GM12878 (cell line): ENCODE results near the gene EXPH5. TPM values are rescaled to one million over a fixed set of nuclear protein-coding genes. Genes with fewer than 3 reads are reported as not detected.

Source experiments
- ATAC-seq: fragments of 200-7000 bp; cut with Tn5 transposase; 3 replicates; pipeline ENCODE4 v1.9.1; 2020; ENCODE audit warnings: mild to moderate bottlenecking, moderate library complexity
- BruUV-seq: library from RNA; stranded (reverse); fragments of 400-500 nt; replicated peaks from 2 replicates; lab custom pipeline; 2021; lab: Mats Ljungman, UMichigan
- CTCF ChIA-PET: fragments of 300-600 bp; sonication (Branson Sonifier 250); formaldehyde crosslinking; extraction: SDS; loops from one replicate; lab custom pipeline; 2021; ENCODE audit warnings: inconsistent platforms; lab: Yijun Ruan, JAX
- POLR2A ChIA-PET: fragments of 350-600 bp; formaldehyde crosslinking; extraction: SDS; loops from one replicate; lab custom pipeline; 2021; ENCODE audit warnings: inconsistent platforms; lab: Charles Lee
- RAD21 ChIA-PET: fragments of 300-600 bp; sonication (Branson Sonifier 250); formaldehyde crosslinking; loops from one replicate; lab custom pipeline; 2023; ENCODE audit warnings: antibody characterized with exemption; ENCODE audit not compliant: unreplicated experiment; lab: Charles Lee
- SMC1A ChIA-PET: fragments of 300-600 bp; sonication (Branson Sonifier 250); formaldehyde crosslinking; loops from one replicate; lab custom pipeline; 2023; ENCODE audit not compliant: unreplicated experiment, uncharacterized antibody; lab: Charles Lee
- DNase-seq: peaks from one replicate; pipeline ENCODE4 v3.0.0-alpha.2; 2011; ENCODE audit warnings: low read depth, low spot score
- FAIRE-seq: peaks from 3 replicates; lab custom pipeline; 2011; peaks lifted over from hg19 to GRCh38; lab: Jason Lieb, UNC
- H2AFZ ChIP-seq: 2 replicates; pipeline ENCODE4 v1.6.0; 2011; ENCODE audit warnings: low read depth, low read length, control low read depth; ENCODE audit not compliant: control insufficient read depth
- H3K27ac ChIP-seq: 2 replicates; pipeline ENCODE4 v1.5.1; 2011; ENCODE audit warnings: control low read depth; ENCODE audit not compliant: control insufficient read depth, insufficient read depth
- H3K27me3 ChIP-seq, 2 experiments: replicated peaks in 1 of 2; 2 replicates each; pipeline versions ENCODE4 v1.6.0 to v1.6.1; 2011; ENCODE audit warnings: low read length in 1 of 2; ENCODE audit not compliant: control insufficient read depth in 2 of 2, insufficient read depth in 2 of 2
- H3K36me3 ChIP-seq, 2 experiments: 2 replicates each; pipeline ENCODE4 v1.5.1; 2011; ENCODE audit warnings: low read length in 1 of 2; ENCODE audit not compliant: control insufficient read depth in 2 of 2, insufficient read depth in 2 of 2
- H3K4me1 ChIP-seq: 2 replicates; pipeline ENCODE4 v1.6.1; 2011; ENCODE audit warnings: mild to moderate bottlenecking, low read length, moderate library complexity, mixed read lengths; ENCODE audit not compliant: control insufficient read depth, insufficient read depth
- H3K4me2 ChIP-seq: 2 replicates; pipeline ENCODE4 v1.6.0; 2011; ENCODE audit warnings: control low read depth; ENCODE audit not compliant: control insufficient read depth, insufficient read depth
- H3K4me3 ChIP-seq: fragments of 200-600 bp; sonication (generic); 2 replicates; pipeline ENCODE4 v1.5.1; 2016
- H3K79me2 ChIP-seq: 2 replicates; pipeline ENCODE4 v1.6.0; 2011; ENCODE audit warnings: low read length; ENCODE audit not compliant: control insufficient read depth, insufficient read depth
- H3K9ac ChIP-seq: 2 replicates; pipeline ENCODE4 v1.8.0; 2011; ENCODE audit warnings: low read length, control low read depth, mixed read lengths; ENCODE audit not compliant: control insufficient read depth, insufficient read depth
- H3K9me3 ChIP-seq: replicated peaks from 3 replicates; pipeline ENCODE4 v1.5.1; 2011; ENCODE audit warnings: mild to moderate bottlenecking, low read length; ENCODE audit not compliant: control insufficient read depth, insufficient read depth
- H4K20me1 ChIP-seq: 2 replicates; pipeline ENCODE4 v1.6.0; 2011; ENCODE audit not compliant: control insufficient read depth, insufficient read depth
- EGR1 ChIP-seq, 2 experiments: IDR thresholded peaks; 1 replicate in 1 of 2; 2 replicates in 1 of 2; pipeline ENCODE4 v1.6.1; 2011 to 2012; ENCODE audit warnings: low read depth in 2 of 2, low read length in 2 of 2, borderline replicate concordance in 1 of 2, mild to moderate bottlenecking in 1 of 2, moderate library complexity in 1 of 2
- NFIC ChIP-seq: IDR thresholded peaks from 2 replicates; pipeline ENCODE4 v1.6.1; 2012; ENCODE audit warnings: low read depth, mild to moderate bottlenecking, inconsistent platforms, low read length, moderate library complexity
- SMARCA5 ChIP-seq: fragments of 450-650 bp; IDR thresholded peaks from 2 replicates; pipeline ENCODE4 v1.6.1; 2017; ENCODE audit warnings: mild to moderate bottlenecking
- SPI1 ChIP-seq: IDR thresholded peaks from 2 replicates; pipeline ENCODE4 v1.6.1; 2011; ENCODE audit warnings: low read depth, mild to moderate bottlenecking, low read length, moderate library complexity, borderline replicate concordance; ENCODE audit not compliant: insufficient read depth
- SUPT20H ChIP-seq: IDR thresholded peaks from 2 replicates; pipeline ENCODE4 v1.6.1; 2011; ENCODE audit warnings: low read depth, mild to moderate bottlenecking, low read length, moderate library complexity, borderline replicate concordance; ENCODE audit not compliant: control insufficient read depth
- TCF3 ChIP-seq: IDR thresholded peaks from 2 replicates; pipeline ENCODE4 v1.6.1; 2012; ENCODE audit warnings: low read depth, mild to moderate bottlenecking, low read length, borderline replicate concordance; ENCODE audit not compliant: insufficient read depth
- WRNIP1 ChIP-seq: IDR thresholded peaks from 2 replicates; pipeline ENCODE4 v1.6.1; 2011; ENCODE audit warnings: low read depth, low read length, improper control_type of control experiment, borderline replicate concordance
- WGBS: methylation state at CpG from one replicate; pipeline ENCODE4 v1.1.6; 2016; ENCODE audit warnings: low lambda C conversion rate; ENCODE audit not compliant: insufficient replicate concordance, insufficient coverage; ENCODE audit errors: missing lambda C conversion rate; 5-methylcytosine and 5-hydroxymethylcytosine counted together
- in situ Hi-C: fragments of 300-500 bp; cut with MboI; formaldehyde crosslinking; loops from 9 replicates; pipeline ENCODE4 v1.14.3; 2018; ENCODE audit warnings: mixed read lengths
- intact Hi-C: fragments of 100-400 bp; cut with micrococcal nuclease; formaldehyde crosslinking; loops from one replicate; pipeline ENCODE4 v1.14.2; 2022; ENCODE audit not compliant: unreplicated experiment
- polyA plus RNA-seq, 11 experiments: library from polyadenylated mRNA; depleted of rRNA in 4 of 11; unstranded in 6 of 11; stranded (reverse) in 5 of 11; fragments of >200 nt; fragmentation: Nextera tagmentation in 4 of 11; fragmentation: Illumina TruSeq in 1 of 11; extraction: Ambion mirVana in 4 of 11; extraction: Trizol in 1 of 11; gene quantifications; 1 replicate in 1 of 11; 2 replicates in 10 of 11; pipeline versions ENCODE4 v1.2.1 to v1.2.3, GENCODE V29; 2011 to 2016; ENCODE audit warnings: inconsistent platforms in 2 of 11, missing spikeins in 2 of 11, low read depth in 1 of 11
- total RNA-seq, 4 experiments: library from RNA; depleted of rRNA in 3 of 4; stranded (reverse); fragments of >200 nt in 3 of 4; fragmentation: Illumina TruSeq in 1 of 4; extraction: Trizol in 1 of 4; gene quantifications; 2 replicates each; pipeline versions ENCODE4 v1.2.1 to v1.2.3, GENCODE V29; 2013 to 2021
- TF ChIP-seq, protein P1 (sequence below): fragments of 150-350 bp; IDR thresholded peaks from 2 replicates; pipeline ENCODE4 v1.6.1; 2014; ENCODE audit warnings: mild to moderate bottlenecking, low read depth, low read length

EXPH5 gene
- total and polyA plus RNA-seq, 10 of the 15 experiments (the other 5 are each of a cell fraction or from before 2014, with no cell fraction given): 0.69 to 11.1 (median 4.3) TPM

DNA sequence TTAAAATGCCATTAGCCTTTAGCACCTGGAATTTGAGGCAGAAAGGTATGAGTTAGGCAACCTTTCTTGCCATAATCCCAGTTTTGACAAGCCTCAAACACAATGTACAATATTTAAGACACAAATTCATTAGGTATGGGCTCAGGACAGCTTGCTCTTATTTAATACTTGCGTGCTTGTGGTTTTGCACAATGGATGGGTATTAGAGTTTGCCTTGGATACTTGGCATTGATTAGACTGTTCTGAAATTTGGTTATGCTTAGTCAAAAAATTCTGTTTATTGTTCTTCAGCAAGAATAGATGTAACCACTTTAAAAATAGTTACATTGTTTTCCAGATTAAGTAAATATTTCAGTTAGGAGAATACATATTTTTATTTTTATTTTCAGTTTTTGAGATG, 120.9 kb downstream of the EXPH5 start:
- DNase-seq: no peak
- BruUV-seq: no TSS peak
- in situ Hi-C loops (no loop called here), intact Hi-C loops (no loop called here)
- no peak for TF ChIP-seq SUPT20H
- no peak for TF ChIP-seq EGR1 (IDR thresholded peaks at IDR 0.05; ENCODE audit: borderline replicate concordance in 1 of 2, low read depth in 2 of 2, low read length in 2 of 2)
- TF ChIP-seq SMARCA5: no peak
- H3K4me1 ChIP-seq: no peaks in the 10 kb centered on the region
- no peak for FAIRE-seq
- ChIA-PET POLR2A (no interaction called here), RAD21 (no interaction called here), SMC1A (no interaction called here), CTCF (no interaction called here)
- WGBS: 100% methylated on average over 1 of the region's 1 CpG
- H3K4me3 ChIP-seq: no peak overlapping the region
- H3K27ac ChIP-seq: no peak overlapping the region
- peaks cover 3 to 8% of the 10 kb centered on the region in 2 experiments; a peak in 3 of 4 replicates for H3K36me3 ChIP-seq
- H3K9ac ChIP-seq: no peak overlapping the region
- H2AFZ ChIP-seq: no peak overlapping the region
- H4K20me1 ChIP-seq: no peaks in the 10 kb centered on the region
- H3K79me2 ChIP-seq: no peaks in the 10 kb centered on the region
- no peak overlapping the region for H3K4me2 ChIP-seq
- no peaks in the 10 kb centered on the region for H3K27me3 ChIP-seq
- H3K9me3 ChIP-seq: no peaks in the 10 kb centered on the region
- ATAC-seq: no peak

DNA sequence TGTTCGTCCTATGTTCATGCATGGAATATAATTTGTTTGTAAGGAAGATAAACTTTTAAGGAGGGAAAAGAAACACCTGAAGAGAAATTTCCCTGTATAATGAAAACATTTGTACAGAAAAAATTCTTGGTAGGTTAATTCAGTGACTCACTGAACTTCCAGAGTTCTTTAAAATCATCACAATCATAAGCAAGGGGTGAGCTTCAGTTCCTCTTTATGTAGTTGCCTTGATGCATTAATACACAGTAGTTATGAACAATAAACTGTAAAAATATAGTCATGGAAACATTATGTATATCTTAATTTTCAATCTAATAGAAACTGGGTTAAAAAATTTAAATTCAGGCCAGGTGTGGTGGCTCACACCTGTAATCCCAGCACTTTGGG, 125.1 kb downstream of the EXPH5 start:
- POLR2A ChIA-PET: interaction anchor here (0.7 to 1.0 kb wide), 3 partner anchors 152 to 231 kb away, joined by 3 to 4 read pairs (median 3); no protein-coding TSS in a partner anchor
- in situ Hi-C loops: no loop called here

More for the DNA sequence above, 125.1 kb downstream of the EXPH5 start:
- TF ChIP-seq NFIC (no peak), WRNIP1 (no peak), SPI1 (peak; percentile 61; the same call in 1 of the 2 replicates), TCF3 (no peak)
- TF ChIP-seq, protein P1, sequence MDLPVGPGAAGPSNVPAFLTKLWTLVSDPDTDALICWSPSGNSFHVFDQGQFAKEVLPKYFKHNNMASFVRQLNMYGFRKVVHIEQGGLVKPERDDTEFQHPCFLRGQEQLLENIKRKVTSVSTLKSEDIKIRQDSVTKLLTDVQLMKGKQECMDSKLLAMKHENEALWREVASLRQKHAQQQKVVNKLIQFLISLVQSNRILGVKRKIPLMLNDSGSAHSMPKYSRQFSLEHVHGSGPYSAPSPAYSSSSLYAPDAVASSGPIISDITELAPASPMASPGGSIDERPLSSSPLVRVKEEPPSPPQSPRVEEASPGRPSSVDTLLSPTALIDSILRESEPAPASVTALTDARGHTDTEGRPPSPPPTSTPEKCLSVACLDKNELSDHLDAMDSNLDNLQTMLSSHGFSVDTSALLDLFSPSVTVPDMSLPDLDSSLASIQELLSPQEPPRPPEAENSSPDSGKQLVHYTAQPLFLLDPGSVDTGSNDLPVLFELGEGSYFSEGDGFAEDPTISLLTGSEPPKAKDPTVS: no peak
- TF ChIP-seq, all 136 proteins: peak for 1
- no peaks in the 10 kb centered on the region for H3K27me3 ChIP-seq
- SMC1A ChIA-PET: interaction anchor here (1.0 to 2.9 kb wide), 6 partner anchors 10 to 179 kb away, joined by 3 to 16 read pairs (median 4); no protein-coding TSS in a partner anchor
- RAD21 ChIA-PET: interaction anchor here (0.9 to 1.5 kb wide), 3 partner anchors 125 to 460 kb away, joined by 3 to 6 read pairs (median 4); partner anchors contain the start of genes CUL5 and EXPH5
- peaks cover 0 to 3% of the 10 kb centered on the region in 2 experiments; a peak in 1 of 4 replicates for H3K36me3 ChIP-seq
- no TSS peak for BruUV-seq
- DNase-seq (no peak), ATAC-seq (no peak), FAIRE-seq (no peak)
- no peaks in the 10 kb centered on the region for H3K9me3 ChIP-seq
- no peak overlapping the region for H3K4me2 ChIP-seq
- 100% methylated on average over 1 of the region's 1 CpG for WGBS
- no peak overlapping the region for H2AFZ ChIP-seq
- H3K4me1 ChIP-seq: no peaks in the 10 kb centered on the region
- CTCF ChIA-PET: interaction anchor here (0.8 to 2.3 kb wide), 7 partner anchors 24 to 182 kb away, joined by 3 to 6 read pairs (median 5); no protein-coding TSS in a partner anchor
- no peak overlapping the region for H3K4me3 ChIP-seq
- intact Hi-C loops: loop anchor here (10.0 kb wide), 1 partner anchor 244 kb away; the partner anchor contains the start of genes ATM and NPAT
- H3K27ac ChIP-seq: no peak overlapping the region
- H3K79me2 ChIP-seq: no peaks in the 10 kb centered on the region
- no peaks in the 10 kb centered on the region for H4K20me1 ChIP-seq
- no peak overlapping the region for H3K9ac ChIP-seq
